ENCODE data around the gene TUBB2A. TPM values are rescaled to one million over a fixed set of nuclear protein-coding genes. Genes with fewer than 3 reads are reported as not detected.
"Not testable (repeated sequence)": the region's sequence is repeated elsewhere in the genome, so short reads cannot be mapped to it uniquely, and the experiment has no call there.

Gene TUBB2A
- total and polyA plus RNA-seq, 4 donors: 16.9 to 40.0 (median 36.6) TPM

DNA sequence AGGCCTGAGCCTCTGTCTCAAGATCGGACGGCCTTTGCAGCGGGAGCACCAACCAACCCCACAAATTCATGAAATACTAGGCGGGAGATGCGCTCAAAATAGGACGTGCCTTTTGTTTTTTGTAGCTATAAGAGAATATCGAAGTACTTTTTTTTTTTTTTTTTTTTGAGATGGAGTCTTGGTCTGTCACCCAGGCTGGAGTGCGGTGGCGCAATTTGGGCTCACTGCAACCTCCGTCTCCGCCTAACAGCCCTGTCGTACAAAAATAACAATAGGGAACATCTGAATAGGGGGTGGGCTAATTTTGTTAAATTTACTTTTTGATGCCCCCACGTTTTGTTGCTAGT, 5.9 kb upstream of the TUBB2A start:
- intact Hi-C loops (cut with DNase I): loop anchor here in 1 of 2 donors (2.0 to 5.0 kb wide), 2 partner anchors 69 to 94 kb away; no protein-coding TSS in a partner anchor
- H3K27me3 ChIP-seq (ENCODE audit: control insufficient read depth in 1 of 2, insufficient read depth in 2 of 2, low read length in 1 of 2): no peaks in the 10 kb centered on the region
- H3K36me3 ChIP-seq (ENCODE audit: control insufficient read depth in 1 of 2, insufficient read depth in 2 of 2, low read length in 1 of 2): no peaks in the 10 kb centered on the region
- no peaks in the 10 kb centered on the region for H3K9me3 ChIP-seq (ENCODE audit: control insufficient read depth, low read length)
- H3K4me3 ChIP-seq (ENCODE audit: low read length in 2 of 2): peak overlapping the region; percentile 3 to 50
- 22% methylated on average over 13 of the region's 13 CpGs for WGBS, 2 donors
- ATAC-seq (ENCODE audit: low FRiP score) (no peak), DNase-seq (peak in 1 of 2 donors; percentile 76)
- no peak overlapping the region for H3K27ac ChIP-seq (ENCODE audit: low read depth in 1 of 2, low read length in 2 of 2)
- H3K4me1 ChIP-seq (ENCODE audit: control insufficient read depth in 1 of 2, insufficient read depth in 2 of 2, low read length in 2 of 2): no peaks in the 10 kb centered on the region

DNA sequence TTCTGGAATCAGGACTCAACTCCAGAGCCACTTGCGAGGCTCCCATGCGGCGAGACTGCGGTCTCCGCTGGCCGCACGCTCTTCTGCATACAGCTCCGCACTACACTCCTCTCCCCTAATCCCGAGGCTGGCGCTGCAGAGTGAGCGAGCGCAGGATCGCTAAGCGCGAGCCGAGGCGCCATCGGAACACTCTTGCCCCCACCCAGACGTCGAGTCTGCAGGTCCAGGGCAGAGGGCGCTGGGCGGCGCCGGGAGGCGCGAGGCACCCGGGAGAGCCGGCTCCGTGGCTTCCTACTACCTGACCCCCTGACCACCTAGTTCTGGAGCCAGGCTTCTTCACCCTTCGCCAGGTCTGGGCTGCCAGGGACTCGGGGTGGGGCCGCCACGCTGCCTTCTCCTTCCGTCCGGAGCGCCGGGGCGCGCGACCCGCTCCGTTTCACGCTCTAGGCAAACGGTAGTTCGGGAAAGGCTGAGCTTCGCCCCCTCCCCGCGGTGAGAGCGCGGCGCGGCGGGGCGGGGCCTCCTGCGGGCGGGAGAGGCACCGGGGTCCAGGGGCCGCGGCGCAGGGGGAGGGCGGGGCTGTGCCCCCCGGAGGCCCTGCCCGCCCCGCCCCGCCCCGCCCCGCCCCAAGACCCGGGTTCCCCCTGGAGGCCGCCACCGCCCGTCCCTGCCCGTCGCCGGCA, 5.4 kb upstream of the TUBB2A start:
- 1% methylated on average over 64 to 74 of the region's 74 CpGs for WGBS, 2 donors
- DNase-seq (peak; percentile 81 to 89), ATAC-seq (ENCODE audit: low FRiP score) (peak; percentile 82)
- Histone ChIP-seq H3K9me3 (ENCODE audit: control insufficient read depth, low read length) (no peaks in the 10 kb centered on the region), H3K4me1 (ENCODE audit: control insufficient read depth in 1 of 2, insufficient read depth in 2 of 2, low read length in 2 of 2) (no peaks in the 10 kb centered on the region), H3K4me3 (ENCODE audit: low read length in 2 of 2) (peak overlapping the region; percentile 3 to 50), H3K27ac (ENCODE audit: low read depth in 1 of 2, low read length in 2 of 2) (peak overlapping the region; percentile 10 to 42), H3K36me3 (ENCODE audit: control insufficient read depth in 1 of 2, insufficient read depth in 2 of 2, low read length in 1 of 2) (no peaks in the 10 kb centered on the region), H3K27me3 (ENCODE audit: control insufficient read depth in 1 of 2, insufficient read depth in 2 of 2, low read length in 1 of 2) (no peaks in the 10 kb centered on the region)
- intact Hi-C loops (cut with DNase I): loop anchor here in 1 of 2 donors (2.0 to 5.0 kb wide), 2 partner anchors 70 to 94 kb away; no protein-coding TSS in a partner anchor

DNA sequence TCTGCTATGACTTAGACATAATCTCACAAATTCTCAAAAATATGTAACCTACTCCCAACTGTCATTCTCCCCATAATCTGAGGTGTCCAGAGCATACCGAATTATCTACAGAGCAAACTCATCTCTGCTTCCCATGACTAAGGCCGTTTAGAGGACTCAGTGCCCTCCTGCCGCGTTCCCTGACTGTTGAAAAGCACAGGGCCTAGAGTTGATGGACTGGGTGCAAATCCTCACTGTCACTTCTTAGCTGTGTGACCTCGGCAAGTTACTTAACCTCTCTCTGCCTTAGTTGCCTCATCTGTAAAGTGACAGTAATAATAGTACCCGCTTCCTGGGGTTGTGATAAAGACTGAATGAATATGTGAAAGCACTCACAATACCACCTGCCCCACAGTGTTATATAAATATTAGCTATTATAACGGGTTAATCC, 4.7 kb upstream of the TUBB2A start:
- 57 to 71% methylated on average over 6 to 7 of the region's 7 CpGs for WGBS, 2 donors
- Histone ChIP-seq H3K9me3 (ENCODE audit: control insufficient read depth, low read length) (no peaks in the 10 kb centered on the region), H3K4me3 (ENCODE audit: low read length in 2 of 2) (peak overlapping the region in 1 of 2 donors; percentile 50), H3K36me3 (ENCODE audit: control insufficient read depth in 1 of 2, insufficient read depth in 2 of 2, low read length in 1 of 2) (no peaks in the 10 kb centered on the region), H3K4me1 (ENCODE audit: control insufficient read depth in 1 of 2, insufficient read depth in 2 of 2, low read length in 2 of 2) (no peaks in the 10 kb centered on the region), H3K27ac (ENCODE audit: low read depth in 1 of 2, low read length in 2 of 2) (no peak overlapping the region), H3K27me3 (ENCODE audit: control insufficient read depth in 1 of 2, insufficient read depth in 2 of 2, low read length in 1 of 2) (peaks cover 0 to 2% of the 10 kb centered on the region in 2 donors)
- ATAC-seq (ENCODE audit: low FRiP score): no peak
- intact Hi-C loops (cut with DNase I): loop anchor here in 1 of 2 donors (2.0 to 5.0 kb wide), 2 partner anchors 70 to 95 kb away; no protein-coding TSS in a partner anchor
- DNase-seq: no peak

DNA sequence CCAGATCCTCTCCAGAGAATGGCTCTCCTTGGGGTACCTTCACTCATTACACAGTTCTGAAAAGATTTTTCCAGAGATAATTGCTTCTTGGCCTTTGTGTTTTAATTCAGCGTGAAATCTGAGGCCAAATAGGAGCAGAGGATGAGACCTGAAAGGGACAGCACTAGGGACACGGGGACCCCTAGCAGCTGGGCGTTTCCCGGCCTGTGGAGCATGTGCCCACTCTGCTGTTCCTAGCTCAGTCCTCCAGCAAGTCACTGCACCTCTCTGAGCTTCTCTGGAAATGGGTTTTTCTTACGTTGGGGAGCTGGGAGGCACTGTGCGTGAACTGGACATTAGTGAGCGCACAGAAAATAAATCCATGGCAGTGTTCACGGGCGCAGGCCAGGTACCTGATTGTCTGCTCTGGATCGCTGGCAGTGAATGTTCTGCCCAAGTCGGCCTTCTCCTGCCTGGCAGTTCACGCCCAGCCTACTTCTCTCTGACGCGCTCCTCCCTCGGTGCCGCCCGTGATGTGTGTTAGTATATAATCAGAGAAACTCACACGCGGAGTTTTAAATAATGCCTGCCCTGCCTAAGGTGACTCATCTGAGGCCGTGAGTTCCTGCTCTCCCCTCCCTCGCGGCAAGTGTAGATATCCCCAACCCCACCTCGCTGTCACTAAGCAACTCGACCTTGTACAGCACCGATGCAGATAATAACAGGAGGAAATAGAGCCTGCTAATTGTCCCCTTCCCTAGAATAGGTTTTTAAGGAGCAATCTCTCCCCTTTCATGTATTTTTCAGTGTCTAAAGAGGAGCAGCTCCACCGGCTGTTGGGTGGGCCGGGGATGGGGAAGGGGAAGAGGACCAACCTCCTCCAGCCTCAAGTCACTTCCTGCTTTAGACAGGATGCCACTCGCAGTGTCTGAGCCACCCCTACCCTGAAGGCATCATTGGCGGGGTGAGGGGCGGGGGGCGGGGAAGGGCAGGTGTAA, 2.7 kb upstream of the TUBB2A start:
- no peak for ATAC-seq (ENCODE audit: low FRiP score)
- Histone ChIP-seq H3K9me3 (ENCODE audit: control insufficient read depth, low read length) (no peaks in the 10 kb centered on the region), H3K27ac (ENCODE audit: low read depth in 1 of 2, low read length in 2 of 2) (no peak overlapping the region), H3K36me3 (ENCODE audit: control insufficient read depth in 1 of 2, insufficient read depth in 2 of 2, low read length in 1 of 2) (no peaks in the 10 kb centered on the region), H3K4me3 (ENCODE audit: low read length in 2 of 2) (no peak overlapping the region), H3K27me3 (ENCODE audit: control insufficient read depth in 1 of 2, insufficient read depth in 2 of 2, low read length in 1 of 2) (peaks cover 0 to 2% of the 10 kb centered on the region in 2 donors), H3K4me1 (ENCODE audit: control insufficient read depth in 1 of 2, insufficient read depth in 2 of 2, low read length in 2 of 2) (no peaks in the 10 kb centered on the region)
- DNase-seq: peak in 1 of 2 donors; percentile 77
- intact Hi-C loops (cut with DNase I): loop anchor here (5.0 kb wide), 1 partner anchor 72 kb away; no protein-coding TSS in a partner anchor
- WGBS, 2 donors: 82 to 83% methylated on average over 31 of the region's 31 CpGs

DNA sequence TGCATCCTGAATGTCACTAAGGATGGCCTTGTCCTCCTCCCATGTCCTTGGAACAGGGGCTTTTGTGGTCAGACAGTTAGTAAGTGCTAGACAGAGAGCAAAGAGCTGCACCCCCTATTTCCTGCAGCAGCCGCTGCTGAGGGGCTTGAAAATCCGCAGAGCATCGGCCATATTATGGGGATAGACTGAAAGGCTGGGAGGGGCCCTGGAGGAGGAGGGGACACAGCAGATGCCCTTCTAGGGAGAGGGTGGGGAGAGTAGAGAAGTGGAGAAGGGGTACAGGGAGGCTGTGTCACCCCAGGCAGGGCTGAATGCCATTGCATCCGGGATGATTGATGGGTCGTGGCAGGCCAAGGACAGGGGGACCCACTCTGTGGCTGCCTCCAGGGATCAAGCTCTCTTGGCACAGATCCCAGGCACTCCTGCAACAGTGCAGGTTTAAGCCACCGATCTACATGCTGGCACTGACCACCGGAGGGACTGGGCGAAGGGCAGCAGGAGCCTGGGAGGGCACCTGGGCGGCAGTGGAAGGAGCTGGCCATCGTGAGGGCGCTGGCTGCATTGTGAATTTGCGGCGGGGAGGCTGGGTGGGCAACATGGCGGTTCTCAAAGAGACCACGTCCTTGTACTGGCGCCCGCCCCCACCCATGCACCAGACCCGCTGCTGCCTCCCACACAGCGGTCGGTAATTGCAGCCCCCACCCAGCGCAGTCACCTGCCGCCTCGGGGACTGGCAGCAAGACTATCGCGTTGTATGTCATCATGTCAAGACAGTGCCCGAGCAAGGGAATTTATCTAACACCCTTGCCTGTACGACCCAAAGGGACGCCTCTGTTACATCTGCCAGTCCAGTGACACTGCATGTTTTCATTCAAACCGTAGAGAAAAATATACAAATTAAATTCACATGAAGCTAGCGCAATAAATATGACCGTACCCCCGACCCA, 887 bp downstream of the TUBB2A start:
- H3K36me3 ChIP-seq (ENCODE audit: control insufficient read depth in 1 of 2, insufficient read depth in 2 of 2, low read length in 1 of 2); H3K27ac ChIP-seq (ENCODE audit: low read depth in 1 of 2, low read length in 2 of 2); DNase-seq; H3K4me1 ChIP-seq (ENCODE audit: control insufficient read depth in 1 of 2, insufficient read depth in 2 of 2, low read length in 2 of 2); H3K27me3 ChIP-seq (ENCODE audit: control insufficient read depth in 1 of 2, insufficient read depth in 2 of 2, low read length in 1 of 2); H3K9me3 ChIP-seq (ENCODE audit: control insufficient read depth, low read length): not testable (repeated sequence)
- peak overlapping the region; percentile 69 to 81 for H3K4me3 ChIP-seq (ENCODE audit: low read length in 2 of 2)
- peak; percentile 45 for ATAC-seq (ENCODE audit: low FRiP score)
- intact Hi-C loops (cut with DNase I): loop anchor here (1.0 to 5.0 kb wide), 3 partner anchors 52 to 95 kb away; no protein-coding TSS in a partner anchor
- WGBS, 2 donors: 6 to 7% methylated on average over 27 to 30 of the region's 32 CpGs

DNA sequence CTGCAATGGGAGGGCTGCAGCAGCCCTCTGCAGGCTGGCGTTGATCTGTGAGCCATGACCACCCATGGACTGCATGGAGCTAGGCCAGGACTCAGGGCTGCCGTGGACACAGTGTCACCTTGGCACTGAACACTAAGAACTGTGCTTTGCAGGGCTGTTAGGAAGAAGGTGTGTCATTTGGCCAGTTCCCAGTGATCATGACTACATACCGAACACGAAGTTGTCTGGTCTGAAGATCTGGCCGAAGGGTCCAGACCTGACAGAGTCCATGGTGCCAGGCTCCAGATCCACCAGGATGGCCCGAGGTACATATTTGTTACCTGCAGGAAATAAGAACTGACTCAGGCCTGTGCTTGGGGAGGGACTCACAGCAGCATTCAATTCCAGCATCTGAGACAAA, 1.9 kb downstream of the TUBB2A start:
- H3K27ac ChIP-seq (ENCODE audit: low read depth in 1 of 2, low read length in 2 of 2); H3K36me3 ChIP-seq (ENCODE audit: control insufficient read depth in 1 of 2, insufficient read depth in 2 of 2, low read length in 1 of 2); H3K4me3 ChIP-seq (ENCODE audit: low read length in 2 of 2); H3K4me1 ChIP-seq (ENCODE audit: control insufficient read depth in 1 of 2, insufficient read depth in 2 of 2, low read length in 2 of 2); DNase-seq; ATAC-seq (ENCODE audit: low FRiP score); H3K9me3 ChIP-seq (ENCODE audit: control insufficient read depth, low read length); H3K27me3 ChIP-seq (ENCODE audit: control insufficient read depth in 1 of 2, insufficient read depth in 2 of 2, low read length in 1 of 2): not testable (repeated sequence)
- 57 to 61% methylated on average over 6 of the region's 6 CpGs for WGBS, 2 donors
- intact Hi-C loops (cut with DNase I): loop anchor here in 1 of 2 donors (5.0 kb wide), 1 partner anchor 77 kb away; no protein-coding TSS in a partner anchor

DNA sequence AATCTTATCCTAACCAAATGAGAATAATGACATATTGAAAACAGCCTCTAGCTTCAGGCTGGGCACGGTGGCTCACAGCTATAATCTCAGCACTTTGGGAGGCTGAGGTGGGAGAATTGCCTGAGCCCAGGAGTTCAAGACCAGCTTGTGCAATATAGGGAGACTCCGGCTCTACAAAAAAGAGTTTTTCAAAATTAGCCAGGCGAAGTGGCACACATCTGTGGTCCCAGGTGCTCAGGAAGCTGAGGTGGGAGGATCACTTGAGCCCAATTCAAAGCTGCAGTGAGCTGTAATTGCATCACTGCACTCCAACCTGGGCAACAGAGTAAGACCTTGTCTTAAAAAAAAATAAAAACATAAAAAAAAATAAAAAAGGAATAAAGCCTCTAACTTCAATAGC, 4.7 kb downstream of the TUBB2A start:
- H3K4me1 ChIP-seq (ENCODE audit: control insufficient read depth in 1 of 2, insufficient read depth in 2 of 2, low read length in 2 of 2): no peaks in the 10 kb centered on the region
- no peak overlapping the region for H3K27ac ChIP-seq (ENCODE audit: low read depth in 1 of 2, low read length in 2 of 2)
- no peak overlapping the region for H3K4me3 ChIP-seq (ENCODE audit: low read length in 2 of 2)
- DNase-seq: no peak
- intact Hi-C loops (cut with DNase I): no loop called here
- H3K9me3 ChIP-seq (ENCODE audit: control insufficient read depth, low read length): no peaks in the 10 kb centered on the region
- H3K36me3 ChIP-seq (ENCODE audit: control insufficient read depth in 1 of 2, insufficient read depth in 2 of 2, low read length in 1 of 2): no peaks in the 10 kb centered on the region
- no peak for ATAC-seq (ENCODE audit: low FRiP score)
- peaks cover 0 to 2% of the 10 kb centered on the region in 2 donors for H3K27me3 ChIP-seq (ENCODE audit: control insufficient read depth in 1 of 2, insufficient read depth in 2 of 2, low read length in 1 of 2)
- WGBS, 2 donors: 89 to 92% methylated on average over 3 of the region's 3 CpGs

DNA sequence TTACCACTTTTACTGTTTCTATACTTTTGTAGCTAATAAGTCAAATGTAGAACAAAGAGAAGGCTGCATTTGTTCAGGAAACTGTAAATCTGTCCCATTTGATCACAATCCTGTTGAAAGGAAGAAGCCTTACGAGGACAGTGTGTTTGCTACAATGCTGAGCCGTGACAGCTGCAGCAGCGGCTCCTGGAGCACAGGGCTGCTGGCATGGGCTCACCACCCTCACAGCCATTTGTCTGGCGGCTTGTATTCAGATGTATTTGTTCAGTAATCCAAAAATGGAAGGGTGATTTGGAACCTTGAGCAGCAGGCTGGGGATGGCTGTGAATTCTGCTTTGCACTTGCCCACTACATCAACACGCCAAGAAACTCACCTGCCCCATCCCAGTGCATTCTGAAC, 5.7 kb downstream of the TUBB2A start:
- no peaks in the 10 kb centered on the region for H3K4me1 ChIP-seq (ENCODE audit: control insufficient read depth in 1 of 2, insufficient read depth in 2 of 2, low read length in 2 of 2)
- no peak overlapping the region for H3K4me3 ChIP-seq (ENCODE audit: low read length in 2 of 2)
- DNase-seq (no peak), ATAC-seq (ENCODE audit: low FRiP score) (no peak)
- H3K27me3 ChIP-seq (ENCODE audit: control insufficient read depth in 1 of 2, insufficient read depth in 2 of 2, low read length in 1 of 2): no peaks in the 10 kb centered on the region
- WGBS, 2 donors: 42 to 63% methylated on average over 5 of the region's 5 CpGs
- H3K9me3 ChIP-seq (ENCODE audit: control insufficient read depth, low read length): no peaks in the 10 kb centered on the region
- H3K36me3 ChIP-seq (ENCODE audit: control insufficient read depth in 1 of 2, insufficient read depth in 2 of 2, low read length in 1 of 2): no peaks in the 10 kb centered on the region
- H3K27ac ChIP-seq (ENCODE audit: low read depth in 1 of 2, low read length in 2 of 2): no peak overlapping the region
- intact Hi-C loops (cut with DNase I): no loop called here
